Fibroblast of pulmonary artery (primary cell): Measurements from ENCODE around the gene ARNT2.

Experiments used
- DNase-seq: peaks from one replicate; pipeline ENCODE4 v3.0.0-alpha.2; 2010; ENCODE audit warnings: low read depth
- H3K4me3 ChIP-seq: replicated peaks from 2 replicates; pipeline ENCODE4 v1.5.1; 2011; ENCODE audit warnings: low read depth, mild to moderate bottlenecking, control low read depth, low read length, moderate library complexity
- TF ChIP-seq, protein P1 (sequence below): IDR thresholded peaks from 2 replicates; pipeline ENCODE4 v1.5.1; 2011; ENCODE audit warnings: mild to moderate bottlenecking, control low read depth, low read length, inconsistent platforms; ENCODE audit errors: missing control alignments

The ARNT2 gene

DNA sequence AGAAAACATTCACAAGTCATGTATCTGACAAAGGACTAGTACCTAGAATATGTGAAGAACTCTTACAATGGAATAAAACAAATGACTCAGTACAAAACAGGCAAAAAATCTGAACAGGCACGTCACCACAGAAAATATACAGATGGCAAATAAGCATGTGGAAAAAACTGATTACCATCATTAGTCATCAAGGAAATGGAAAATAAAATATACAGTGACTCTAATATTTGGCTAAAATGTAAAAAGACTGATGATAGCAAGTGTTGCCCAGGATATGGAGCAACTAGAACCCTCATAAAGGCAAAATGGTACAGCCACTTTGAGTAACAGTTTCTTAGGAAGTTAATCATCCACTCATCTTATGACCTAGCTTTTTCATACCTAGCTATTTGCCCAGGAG is 195.2 kb downstream of the ARNT2 start:
- H3K4me3 ChIP-seq = no peak overlapping the region
- peak; percentile 92 for DNase-seq
- TF ChIP-seq, protein P1, sequence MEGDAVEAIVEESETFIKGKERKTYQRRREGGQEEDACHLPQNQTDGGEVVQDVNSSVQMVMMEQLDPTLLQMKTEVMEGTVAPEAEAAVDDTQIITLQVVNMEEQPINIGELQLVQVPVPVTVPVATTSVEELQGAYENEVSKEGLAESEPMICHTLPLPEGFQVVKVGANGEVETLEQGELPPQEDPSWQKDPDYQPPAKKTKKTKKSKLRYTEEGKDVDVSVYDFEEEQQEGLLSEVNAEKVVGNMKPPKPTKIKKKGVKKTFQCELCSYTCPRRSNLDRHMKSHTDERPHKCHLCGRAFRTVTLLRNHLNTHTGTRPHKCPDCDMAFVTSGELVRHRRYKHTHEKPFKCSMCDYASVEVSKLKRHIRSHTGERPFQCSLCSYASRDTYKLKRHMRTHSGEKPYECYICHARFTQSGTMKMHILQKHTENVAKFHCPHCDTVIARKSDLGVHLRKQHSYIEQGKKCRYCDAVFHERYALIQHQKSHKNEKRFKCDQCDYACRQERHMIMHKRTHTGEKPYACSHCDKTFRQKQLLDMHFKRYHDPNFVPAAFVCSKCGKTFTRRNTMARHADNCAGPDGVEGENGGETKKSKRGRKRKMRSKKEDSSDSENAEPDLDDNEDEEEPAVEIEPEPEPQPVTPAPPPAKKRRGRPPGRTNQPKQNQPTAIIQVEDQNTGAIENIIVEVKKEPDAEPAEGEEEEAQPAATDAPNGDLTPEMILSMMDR = no peak

DNA sequence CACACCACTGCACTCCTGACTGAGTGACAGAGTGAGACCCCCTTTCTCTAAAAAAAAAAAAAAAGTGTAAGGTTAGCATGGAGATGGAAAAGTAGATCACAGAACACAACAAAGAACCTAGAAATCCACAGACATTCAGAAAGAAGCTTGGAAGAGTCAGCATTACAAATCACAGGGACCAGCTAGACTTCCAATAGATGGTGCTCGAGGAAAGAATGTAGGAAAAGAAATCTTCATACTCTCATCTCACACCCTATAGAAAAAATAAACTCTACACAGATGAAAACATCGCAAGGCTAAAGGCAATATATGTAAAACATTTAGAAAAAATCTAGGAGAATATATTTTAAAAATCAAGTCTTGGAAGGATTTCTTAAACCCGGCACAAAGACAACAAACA is 196.4 kb downstream of the ARNT2 start:
- DNase-seq = no peak
- H3K4me3 ChIP-seq = no peak overlapping the region
- TF ChIP-seq, protein P1 = no peak

DNA sequence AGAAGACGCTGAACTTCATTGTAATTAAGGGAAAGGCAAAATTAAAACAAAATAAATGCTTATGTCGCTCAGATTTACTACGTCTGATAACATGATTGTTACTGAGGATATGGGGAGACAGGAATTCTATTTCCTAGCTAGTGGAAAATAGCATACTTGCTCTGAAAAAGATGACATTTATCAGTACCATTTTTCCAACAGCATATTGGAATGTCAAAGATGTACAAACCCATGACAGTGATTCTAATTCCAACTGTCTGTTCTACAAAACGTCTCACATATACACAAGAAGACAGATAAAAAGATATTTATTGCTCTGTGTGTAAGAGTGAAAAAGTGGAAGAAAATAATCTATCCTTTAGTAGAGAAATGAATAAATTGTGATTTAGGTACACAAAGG is 197.1 kb downstream of the ARNT2 start:
- TF ChIP-seq, protein P1 = no peak
- DNase-seq = no peak
- H3K4me3 ChIP-seq = no peak overlapping the region

DNA sequence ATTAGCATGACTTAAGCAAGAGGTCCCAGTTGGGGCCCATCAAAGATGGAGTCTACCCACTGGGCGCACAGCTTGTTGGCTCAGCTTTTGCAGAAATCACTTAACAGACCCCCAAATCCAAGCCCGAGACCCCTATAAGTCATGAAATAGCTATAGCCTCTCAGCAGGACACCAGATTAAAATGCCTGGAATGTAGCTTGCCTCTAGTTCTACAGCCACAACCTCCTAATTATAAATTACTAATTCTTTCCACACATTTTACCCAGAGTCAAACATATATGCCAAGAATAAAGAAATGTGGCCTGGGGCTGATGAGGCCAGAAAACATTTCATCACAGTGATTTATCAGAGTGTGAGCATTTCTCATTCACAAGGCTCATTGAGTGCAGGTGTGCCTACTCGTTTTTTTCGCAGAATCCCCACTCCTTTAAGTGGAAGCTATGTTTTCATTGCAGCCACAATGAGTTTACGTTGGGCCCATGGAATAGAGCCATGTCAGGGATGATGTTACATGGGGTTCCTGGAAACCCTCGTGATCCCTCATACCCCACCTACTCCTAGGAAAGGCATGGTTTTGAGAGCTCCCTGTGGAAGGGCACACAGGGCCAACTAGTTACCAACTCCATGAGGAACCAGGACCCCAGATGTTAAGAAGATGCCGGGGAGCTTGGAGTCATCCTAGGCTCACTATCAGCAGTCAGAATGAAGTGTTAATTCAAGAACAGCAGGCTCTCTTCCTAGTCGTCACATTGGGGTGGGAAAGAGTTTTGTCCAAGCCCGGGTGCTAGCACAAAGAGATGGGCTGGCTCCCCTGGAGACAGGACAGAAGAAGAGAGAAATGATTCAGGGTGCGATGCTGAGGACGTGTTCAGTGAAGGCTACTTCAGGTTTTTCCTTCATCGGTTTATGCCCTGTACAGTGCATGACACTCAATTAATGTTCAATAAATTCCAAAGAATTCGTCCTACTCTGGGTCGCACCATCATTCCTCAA is 200.7 kb downstream of the ARNT2 start:
- no peak for DNase-seq
- TF ChIP-seq, protein P1 = no peak
- no peak overlapping the region for H3K4me3 ChIP-seq

DNA sequence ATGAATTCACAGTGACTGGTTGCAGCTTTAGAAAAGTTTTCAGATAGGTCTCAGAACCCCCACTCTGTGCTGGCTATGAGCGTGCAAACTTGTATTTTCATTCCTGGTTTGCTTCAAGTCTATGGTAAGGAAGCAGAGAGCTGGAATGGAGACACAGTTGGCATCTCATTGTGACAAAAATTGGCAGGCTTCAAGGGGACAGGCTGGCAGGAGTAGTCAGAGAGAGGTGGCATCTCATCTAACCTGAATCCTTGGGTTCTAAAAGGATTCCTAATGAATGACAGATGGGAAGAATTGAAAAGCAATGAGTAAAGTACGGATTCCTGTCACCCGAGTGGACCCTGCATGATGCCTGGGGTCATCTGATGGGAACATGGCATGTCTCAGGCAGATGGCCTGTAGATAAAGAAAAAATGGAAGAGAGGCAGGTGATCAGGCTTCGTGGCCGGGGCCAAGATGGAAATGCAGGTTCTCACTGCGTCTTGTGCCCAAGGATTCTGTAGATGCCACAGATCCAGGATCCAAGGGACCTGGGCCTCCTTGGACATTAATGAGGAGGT is 201.5 kb downstream of the ARNT2 start:
- H3K4me3 ChIP-seq = no peak overlapping the region
- DNase-seq = no peak
- TF ChIP-seq, protein P1 = no peak

DNA sequence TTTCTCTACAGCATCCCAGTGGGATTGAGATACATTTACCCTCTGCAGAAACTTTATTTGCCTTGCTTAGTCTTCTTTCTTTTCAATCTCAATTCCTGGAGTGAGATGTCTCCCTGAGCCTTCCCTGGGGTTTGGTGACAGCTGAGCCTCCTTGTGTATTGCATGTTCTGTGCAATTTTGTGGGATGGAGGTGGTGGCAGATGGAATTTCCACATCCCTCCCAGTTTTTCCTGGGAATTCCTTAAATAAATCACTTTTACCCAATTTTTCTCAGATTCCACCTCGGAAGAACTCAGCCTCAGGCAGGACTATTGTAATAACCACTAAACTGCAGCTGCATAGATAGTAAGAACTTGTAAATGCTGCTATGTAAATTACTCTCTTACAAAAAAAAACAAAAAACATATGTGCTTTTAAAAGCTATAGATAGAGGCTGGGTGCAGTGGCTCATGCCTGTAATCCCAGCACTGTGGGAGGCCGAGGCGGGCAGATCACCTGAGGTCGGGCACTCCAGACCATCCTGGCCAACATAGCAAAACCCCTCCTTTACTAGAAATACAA is 202.4 kb downstream of the ARNT2 start:
- no peak for DNase-seq
- TF ChIP-seq, protein P1 = no peak
- H3K4me3 ChIP-seq = no peak overlapping the region
